ENCODE measurements around the gene HM13. TPM values are rescaled to one million over a fixed set of nuclear protein-coding genes. Genes with fewer than 3 reads are reported as not detected.
"Not testable (repeated sequence)": the region's sequence is repeated elsewhere in the genome, so short reads cannot be mapped to it uniquely, and the experiment has no call there.

Gene HM13
- total RNA-seq, 2 donors from 2014 or later, result 73.2 to 79.4 TPM

DNA sequence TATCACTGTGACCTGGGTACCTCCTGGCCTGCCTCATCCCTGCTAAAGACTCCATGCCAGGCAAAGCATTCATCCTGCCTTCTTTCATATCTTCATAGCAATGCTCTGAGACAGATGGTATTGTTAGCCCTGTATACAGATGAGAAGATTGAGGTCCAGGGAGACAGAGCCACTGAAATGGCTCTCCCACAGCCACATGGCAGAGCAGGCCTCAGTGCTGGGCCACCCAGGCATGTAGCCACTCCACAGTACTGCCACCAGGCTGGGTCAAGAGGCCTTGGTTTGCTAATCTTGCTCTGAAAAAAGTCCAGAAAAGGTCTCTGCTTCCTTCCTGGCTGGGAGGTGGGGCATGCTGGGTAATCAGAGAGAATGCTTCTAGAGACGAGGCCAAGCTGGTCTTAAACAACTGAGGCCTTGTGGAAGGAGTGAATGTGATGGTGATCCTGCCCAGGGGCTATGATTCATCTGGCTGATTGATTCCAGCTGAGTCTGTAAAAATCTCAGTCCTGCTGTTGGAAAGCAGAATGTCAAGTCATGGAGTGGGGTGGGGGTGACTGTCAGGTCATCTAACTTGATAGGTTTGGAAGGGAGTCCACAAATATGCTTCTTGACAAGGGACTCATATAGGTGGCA lies 29.8 kb downstream of the HM13 start:
- intact Hi-C loops (cut with DNase I), result no loop called here
- Histone ChIP-seq H3K27me3 (no peaks in the 10 kb centered on the region), H3K4me1 (peaks cover 11% of the 10 kb centered on the region), H3K9me3 (no peaks in the 10 kb centered on the region), H3K4me3 (no peak overlapping the region), H3K36me3 (replicated peaks in 1 of 2; ENCODE audit: insufficient read depth in 1 of 2, low read depth in 2 of 2) (peaks cover 6 to 33% of the 10 kb centered on the region in 2 donors), H3K27ac (peak overlapping the region in 1 of 4 donors; percentile 1)
- no peak for TF ChIP-seq POLR2A (IDR thresholded peaks at IDR 0.05)
- TF ChIP-seq, protein P1, sequence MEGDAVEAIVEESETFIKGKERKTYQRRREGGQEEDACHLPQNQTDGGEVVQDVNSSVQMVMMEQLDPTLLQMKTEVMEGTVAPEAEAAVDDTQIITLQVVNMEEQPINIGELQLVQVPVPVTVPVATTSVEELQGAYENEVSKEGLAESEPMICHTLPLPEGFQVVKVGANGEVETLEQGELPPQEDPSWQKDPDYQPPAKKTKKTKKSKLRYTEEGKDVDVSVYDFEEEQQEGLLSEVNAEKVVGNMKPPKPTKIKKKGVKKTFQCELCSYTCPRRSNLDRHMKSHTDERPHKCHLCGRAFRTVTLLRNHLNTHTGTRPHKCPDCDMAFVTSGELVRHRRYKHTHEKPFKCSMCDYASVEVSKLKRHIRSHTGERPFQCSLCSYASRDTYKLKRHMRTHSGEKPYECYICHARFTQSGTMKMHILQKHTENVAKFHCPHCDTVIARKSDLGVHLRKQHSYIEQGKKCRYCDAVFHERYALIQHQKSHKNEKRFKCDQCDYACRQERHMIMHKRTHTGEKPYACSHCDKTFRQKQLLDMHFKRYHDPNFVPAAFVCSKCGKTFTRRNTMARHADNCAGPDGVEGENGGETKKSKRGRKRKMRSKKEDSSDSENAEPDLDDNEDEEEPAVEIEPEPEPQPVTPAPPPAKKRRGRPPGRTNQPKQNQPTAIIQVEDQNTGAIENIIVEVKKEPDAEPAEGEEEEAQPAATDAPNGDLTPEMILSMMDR (IDR thresholded peaks at IDR 0.05), result no peak
- WGBS, 2 donors, result 82 to 100% methylated on average over 1 of the region's 1 CpG
- ATAC-seq (no peak), DNase-seq (peak in 1 of 4 donors; percentile 31)

DNA sequence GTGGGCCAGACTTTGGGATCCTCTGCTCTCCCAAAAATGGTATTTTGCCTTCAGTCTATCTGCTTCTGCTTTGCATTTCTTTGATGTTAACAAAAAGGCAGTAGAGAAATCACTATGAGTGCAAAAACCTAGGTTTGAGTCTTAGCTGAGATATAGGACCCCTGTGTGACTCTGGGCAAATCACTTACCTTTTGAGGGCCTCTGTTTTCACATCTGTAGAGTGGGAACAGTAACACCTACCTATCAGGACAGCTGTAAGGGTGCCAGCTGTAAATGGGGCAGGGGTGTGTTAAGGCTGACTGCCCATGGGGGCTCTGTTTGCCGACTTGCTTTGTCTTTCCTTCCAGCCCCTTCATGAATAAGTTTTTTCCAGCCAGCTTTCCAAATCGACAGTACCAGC lies 30.4 kb downstream of the HM13 start:
- no peak overlapping the region for H3K27ac ChIP-seq
- H3K27me3 ChIP-seq, result no peaks in the 10 kb centered on the region
- H3K4me3 ChIP-seq, result no peak overlapping the region
- intact Hi-C loops (cut with DNase I), result no loop called here
- peaks cover 11% of the 10 kb centered on the region for H3K4me1 ChIP-seq
- ATAC-seq (no peak), DNase-seq (no peak)
- TF ChIP-seq, protein P1 (IDR thresholded peaks at IDR 0.05), result no peak
- TF ChIP-seq POLR2A (IDR thresholded peaks at IDR 0.05), result no peak
- 62 to 74% methylated on average over 2 of the region's 2 CpGs for WGBS, 2 donors
- peaks cover 6 to 34% of the 10 kb centered on the region in 2 donors for H3K36me3 ChIP-seq (replicated peaks in 1 of 2; ENCODE audit: insufficient read depth in 1 of 2, low read depth in 2 of 2)
- no peaks in the 10 kb centered on the region for H3K9me3 ChIP-seq

DNA sequence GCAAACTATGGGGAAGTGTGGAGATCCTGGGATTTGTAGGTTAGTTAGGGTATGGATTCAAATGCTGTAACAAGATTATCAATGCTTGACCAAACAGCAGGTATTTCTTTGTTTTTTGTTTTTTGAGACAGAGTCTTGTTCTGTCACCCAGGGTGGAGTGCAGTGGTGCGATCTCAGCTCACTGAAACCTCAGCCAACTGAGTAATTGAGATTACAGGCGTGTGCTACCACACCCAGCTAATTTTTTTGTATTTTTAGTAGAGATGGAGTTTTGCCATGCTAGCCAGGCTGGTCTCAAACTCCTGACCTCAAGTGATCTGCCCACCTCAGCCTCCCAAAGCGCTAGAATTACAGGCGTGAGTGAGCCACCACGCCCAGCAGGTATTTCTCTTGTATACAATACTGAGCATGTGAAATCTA lies 31.4 kb downstream of the HM13 start:
- H3K9me3 ChIP-seq; H3K4me3 ChIP-seq; intact Hi-C loops (cut with DNase I); H3K27ac ChIP-seq; H3K27me3 ChIP-seq; ATAC-seq; DNase-seq: not testable (repeated sequence)
- peaks cover 11% of the 10 kb centered on the region for H3K4me1 ChIP-seq
- 91 to 94% methylated on average over 5 of the region's 5 CpGs for WGBS, 2 donors
- H3K36me3 ChIP-seq (replicated peaks in 1 of 2; ENCODE audit: insufficient read depth in 1 of 2, low read depth in 2 of 2), result peaks cover 5 to 36% of the 10 kb centered on the region in 2 donors

DNA sequence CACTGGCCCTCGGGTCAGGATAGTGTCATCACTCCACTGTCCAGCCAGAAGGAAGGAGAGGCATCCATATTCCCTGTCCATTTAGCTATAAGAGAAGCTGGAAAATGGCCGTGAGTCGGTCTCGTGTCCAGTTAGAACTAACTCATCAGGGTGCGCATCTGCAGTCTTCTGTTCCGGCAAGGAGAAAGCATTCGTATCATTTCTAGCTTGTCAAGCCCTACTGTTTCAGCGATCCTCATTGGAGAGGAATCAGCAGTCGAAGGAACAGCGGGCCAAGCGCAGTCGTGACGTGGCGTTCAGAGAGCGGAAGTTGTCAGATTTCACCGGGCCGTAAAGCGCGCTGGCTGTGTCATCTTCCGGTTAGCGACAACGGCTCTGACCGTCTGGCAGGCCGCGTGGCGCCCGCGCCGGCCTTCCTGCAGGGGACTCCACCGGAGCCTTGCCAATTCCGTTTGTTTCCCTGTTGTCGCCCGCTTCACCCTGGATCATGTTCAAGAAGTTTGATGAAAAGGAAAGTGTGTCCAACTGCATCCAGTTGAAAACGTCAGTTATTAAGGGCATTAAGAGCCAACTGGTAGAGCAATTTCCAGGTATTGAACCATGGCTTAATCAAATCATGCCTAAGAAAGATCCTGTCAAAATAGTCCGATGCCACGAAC lies 32.9 kb downstream of the HM13 start:
- peak overlapping the region; percentile 78 to 92 (median 85) for H3K27ac ChIP-seq
- H3K4me1 ChIP-seq, result peaks cover 11% of the 10 kb centered on the region
- ATAC-seq (peak; percentile 91), DNase-seq (peak; percentile 82 to 90 (median 88))
- H3K9me3 ChIP-seq, result no peaks in the 10 kb centered on the region
- intact Hi-C loops (cut with DNase I), result no loop called here
- 47 to 75% methylated on average over 36 of the region's 36 CpGs for WGBS, 2 donors
- H3K4me3 ChIP-seq, result no peak overlapping the region
- no peaks in the 10 kb centered on the region for H3K27me3 ChIP-seq
- H3K36me3 ChIP-seq (replicated peaks in 1 of 2; ENCODE audit: insufficient read depth in 1 of 2, low read depth in 2 of 2), result peaks cover 5 to 37% of the 10 kb centered on the region in 2 donors
- peak; percentile 9 to 68 (median 63) for TF ChIP-seq POLR2A (IDR thresholded peaks at IDR 0.05)
- TF ChIP-seq, protein P1 (IDR thresholded peaks at IDR 0.05), result peak in 1 of 7 experiments; percentile 29

DNA sequence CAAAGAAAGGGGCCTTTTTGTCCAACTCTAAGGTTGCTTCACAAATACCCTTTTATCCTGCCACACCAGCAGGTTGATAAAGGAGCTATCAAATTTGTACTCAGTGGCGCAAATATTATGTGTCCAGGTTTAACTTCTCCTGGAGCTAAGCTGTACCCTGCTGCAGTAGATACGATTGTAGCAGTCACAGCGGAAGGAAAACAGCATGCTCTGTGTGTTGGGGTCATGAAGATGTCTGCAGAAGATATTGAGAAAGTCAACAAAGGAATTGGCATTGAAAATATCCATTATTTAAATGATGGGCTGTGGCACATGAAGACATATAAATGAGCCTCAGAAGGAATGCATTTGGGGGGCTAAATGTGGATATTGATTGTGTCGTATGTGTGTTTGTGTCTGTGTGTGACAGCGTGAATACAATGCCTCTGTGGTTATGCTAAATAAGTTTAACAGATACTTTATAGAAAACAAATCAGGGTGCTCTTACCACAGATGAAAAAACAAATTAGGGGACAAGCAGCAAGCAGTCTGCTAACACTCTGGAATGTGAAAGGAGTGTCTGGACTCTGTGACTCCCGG lies 33.6 kb downstream of the HM13 start:
- Histone ChIP-seq H3K36me3 (replicated peaks in 1 of 2; ENCODE audit: insufficient read depth in 1 of 2, low read depth in 2 of 2) (peaks cover 5 to 39% of the 10 kb centered on the region in 2 donors), H3K4me1 (peaks cover 11% of the 10 kb centered on the region), H3K9me3 (no peaks in the 10 kb centered on the region), H3K27me3 (no peaks in the 10 kb centered on the region), H3K4me3 (no peak overlapping the region), H3K27ac (peak overlapping the region; percentile 78 to 92 (median 85))
- TF ChIP-seq, protein P1 (IDR thresholded peaks at IDR 0.05), result no peak
- TF ChIP-seq POLR2A (IDR thresholded peaks at IDR 0.05), result no peak
- DNase-seq, result no peak
- 47 to 61% methylated on average over 6 of the region's 6 CpGs for WGBS, 2 donors
- intact Hi-C loops (cut with DNase I), result no loop called here
- no peak for ATAC-seq
